HepG2 (cell line): ENCODE results near the gene ESPNL. TPM values are rescaled to one million over a fixed set of nuclear protein-coding genes. Genes with fewer than 3 reads are reported as not detected.

Experiments
- CEBPZ ChIP-seq: IDR thresholded peaks from 2 replicates; pipeline ENCODE4 v1.6.1; 2012; ENCODE audit warnings: low read length, improper control_type of control experiment
- DR1 ChIP-seq: sonication (generic); formaldehyde crosslinking; IDR thresholded peaks from 2 replicates; pipeline ENCODE4 v1.8.0; 2021; ENCODE audit warnings: mild to moderate bottlenecking, missing genetic modification reagents, inconsistent platforms
- ETS1 ChIP-seq: sonication (generic); formaldehyde crosslinking; IDR thresholded peaks from 2 replicates; pipeline ENCODE4 v1.4.0; 2020; ENCODE audit warnings: missing genetic modification reagents
- FOXK2 ChIP-seq: fragments of 450-650 bp; IDR thresholded peaks from 2 replicates; pipeline ENCODE4 v1.6.1; 2016
- HDAC6 ChIP-seq: fragments of 200-600 bp; sonication (generic); IDR thresholded peaks from 2 replicates; pipeline ENCODE4 v1.7.0; 2017; ENCODE audit warnings: mild to moderate bottlenecking, antibody characterized with exemption, low read length, low read depth
- JUNB ChIP-seq: sonication (generic); formaldehyde crosslinking; IDR thresholded peaks from 2 replicates; pipeline ENCODE4 v1.8.0; 2022; ENCODE audit warnings: missing genetic modification reagents, mild to moderate bottlenecking, borderline replicate concordance
- NONO ChIP-seq, 2 experiments: fragments of 450-650 bp in 1 of 2; sonication (generic) in 1 of 2; formaldehyde crosslinking in 1 of 2; IDR thresholded peaks in 1 of 2; conservative IDR thresholded peaks in 1 of 2; 2 replicates each; pipeline versions ENCODE4 v1.6.1 to v1.8.0; 2017 to 2022; ENCODE audit warnings: mild to moderate bottlenecking in 1 of 2, missing genetic modification reagents in 1 of 2, moderate library complexity in 1 of 2
- PHB2 ChIP-seq: fragments of 450-650 bp; IDR thresholded peaks from 2 replicates; pipeline ENCODE4 v1.6.1; 2018; ENCODE audit not compliant: partially characterized antibody
- PPARG ChIP-seq: conservative IDR thresholded peaks from 2 replicates; pipeline ENCODE4 v1.6.1; 2016; ENCODE audit warnings: missing biosample characterization, missing genetic modification reagents
- SOX6 ChIP-seq, 2 experiments: fragments of 450-650 bp in 1 of 2; sonication (generic) in 1 of 2; formaldehyde crosslinking in 1 of 2; IDR thresholded peaks; 2 replicates each; pipeline versions ENCODE4 v1.4.0 to v1.6.1; 2017 to 2020; ENCODE audit warnings: antibody characterized with exemption in 1 of 2, mild to moderate bottlenecking in 1 of 2, missing genetic modification reagents in 1 of 2
- TEAD2 ChIP-seq: sonication (generic); formaldehyde crosslinking; IDR thresholded peaks from 2 replicates; pipeline ENCODE4 v1.9.0; 2021; ENCODE audit warnings: missing genetic modification reagents
- TEAD3 ChIP-seq: optimal IDR thresholded peaks from 2 replicates; pipeline ENCODE3; 2016; ENCODE audit warnings: borderline replicate concordance
- TERF1 ChIP-seq: sonication (generic); formaldehyde crosslinking; IDR thresholded peaks from 2 replicates; pipeline ENCODE4 v1.8.0; 2022; ENCODE audit warnings: mild to moderate bottlenecking, missing genetic modification reagents, moderate library complexity
- TFAP4 ChIP-seq: sonication (generic); IDR thresholded peaks from 2 replicates; pipeline ENCODE4 v1.6.1; 2016; ENCODE audit warnings: low read depth, borderline replicate concordance
- ZIK1 ChIP-seq: sonication (generic); formaldehyde crosslinking; IDR thresholded peaks from 2 replicates; pipeline ENCODE4 v1.5.0; 2020; ENCODE audit warnings: mild to moderate bottlenecking, low read depth, missing genetic modification reagents, borderline replicate concordance
- ZNF282 ChIP-seq: fragments of 450-650 bp; IDR thresholded peaks from 2 replicates; pipeline ENCODE4 v1.6.1; 2018; ENCODE audit not compliant: partially characterized antibody
- ZNF3 ChIP-seq: IDR thresholded peaks from 2 replicates; pipeline ENCODE4 v1.7.0; 2017; ENCODE audit warnings: inconsistent platforms
- ZNF496 ChIP-seq: sonication (generic); formaldehyde crosslinking; IDR thresholded peaks from 2 replicates; pipeline ENCODE4 v1.8.1; 2023; ENCODE audit warnings: mild to moderate bottlenecking, moderate library complexity, missing genetic modification reagents; ENCODE audit not compliant: insufficient replicate concordance
- ZSCAN30 ChIP-seq: sonication (generic); formaldehyde crosslinking; IDR thresholded peaks from 2 replicates; pipeline ENCODE4 v1.5.0; 2020; ENCODE audit warnings: mild to moderate bottlenecking, missing genetic modification reagents
- polyA plus RNA-seq, 8 experiments: library from polyadenylated mRNA; depleted of rRNA in 3 of 8; stranded (reverse) in 7 of 8; unstranded in 1 of 8; fragments of >200 nt; fragmentation: Illumina TruSeq in 4 of 8; extraction: Trizol in 4 of 8; gene quantifications; 2 replicates each; pipeline versions ENCODE4 v1.2.1 to v1.2.3, GENCODE V29; 2011 to 2016; ENCODE audit warnings: low read depth in 4 of 8, missing spikeins in 1 of 8, mixed read lengths in 1 of 8; ENCODE audit not compliant: insufficient read depth in 1 of 8
- total RNA-seq, 5 experiments: library from RNA; depleted of rRNA; stranded (reverse); fragments of >200 nt; fragmentation: Illumina TruSeq; extraction: Trizol; gene quantifications; 2 replicates each; pipeline ENCODE4 v1.2.3, GENCODE V29; 2016; ENCODE audit warnings: low read depth in 1 of 5

ESPNL gene
- total and polyA plus RNA-seq, 2 of the 13 experiments (the other 11 are each of a cell fraction or from before 2014, with no cell fraction given), result 0.45 to 0.80 TPM

GRCh38 chr2:238126338-238126737 lies 26.2 kb downstream of the ESPNL start (continued):
- TF ChIP-seq NONO (IDR thresholded peaks at IDR 0.05), result 0 out of 2 replicates have a peak, but pooled peaks have one; percentile 67
- no peak for TF ChIP-seq NONO (CRISPR knock-in tag; conservative IDR thresholded peaks at IDR 0.05)
- peak; percentile 24 for TF ChIP-seq TEAD3
- TF ChIP-seq PPARG (CRISPR knock-in tag), result no peak
- TF ChIP-seq TFAP4, result no peak
- peak; percentile 64 for TF ChIP-seq SOX6 (IDR thresholded peaks at IDR 0.05)
- TF ChIP-seq SOX6 (CRISPR knock-in tag; IDR thresholded peaks at IDR 0.05), result no peak
- peak; percentile 42; the same call in 1 of the 2 replicates for TF ChIP-seq JUNB (CRISPR knock-in tag)
- no peak for TF ChIP-seq HDAC6
- TF ChIP-seq DR1, result no peak
- no peak for TF ChIP-seq TEAD2
- TF ChIP-seq ZNF282, result peak; percentile 43
- no peak for TF ChIP-seq ZNF3 (CRISPR knock-in tag)
- peak; percentile 69 for TF ChIP-seq PHB2
- no peak for TF ChIP-seq ZIK1 (CRISPR knock-in tag)
- TF ChIP-seq ETS1, result no peak
- TF ChIP-seq TERF1 (CRISPR knock-in tag), result no peak
- TF ChIP-seq ZSCAN30 (CRISPR knock-in tag), result no peak
- peak; percentile 26 for TF ChIP-seq FOXK2
- TF ChIP-seq CEBPZ, result no peak
- TF ChIP-seq ZNF496 (CRISPR knock-in tag), result no peak
